CD4-positive, alpha-beta T cell treated with Interleukin-1 beta for 1 hour (primary cell): Measurements from ENCODE around the gene ETFB.

Experiments
- DNase-seq, 2 donors: peaks; one replicate each; pipeline ENCODE4 v3.0.0-alpha.2; 2020 to 2022

ETFB gene

GRCh38 chr19:51372649-51373504 lies 6.7 kb upstream of the ETFB start, which contains the start of gene NKG7:
TSS of gene NKG7 (minus strand) at chr19:51372654. CDS start at chr19:51372535, 119 bp downstream.
- peak; percentile 78 to 82 for DNase-seq

GRCh38 chr19:51372021-51372648 lies 5.9 kb upstream of the ETFB start:
- no peak for DNase-seq

- DNase-seq: no peak
These were observed 5.0 kb upstream of the ETFB start for GRCh38 chr19:51371186-51371690.

DNA sequence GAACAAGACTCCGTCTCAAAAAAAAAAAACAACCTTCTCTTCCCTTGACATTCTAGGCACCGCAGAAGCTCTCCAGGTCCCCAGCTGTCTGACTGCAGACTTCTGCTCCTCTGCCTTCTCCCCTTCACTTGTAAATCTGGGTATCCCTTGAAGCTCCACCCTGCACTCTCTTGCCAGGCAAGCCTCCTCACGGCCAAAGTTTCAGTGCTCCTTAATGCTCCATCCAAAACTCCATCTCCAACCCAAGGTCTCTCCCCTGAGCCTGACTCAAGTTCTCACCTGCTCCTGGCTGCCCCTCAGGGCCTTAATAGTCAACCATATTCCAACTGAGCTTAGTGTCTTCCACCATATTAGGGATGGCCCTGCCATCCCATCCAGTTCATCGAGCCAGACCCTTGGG lies 4.0 kb upstream of the ETFB start:
- DNase-seq: no peak

DNA sequence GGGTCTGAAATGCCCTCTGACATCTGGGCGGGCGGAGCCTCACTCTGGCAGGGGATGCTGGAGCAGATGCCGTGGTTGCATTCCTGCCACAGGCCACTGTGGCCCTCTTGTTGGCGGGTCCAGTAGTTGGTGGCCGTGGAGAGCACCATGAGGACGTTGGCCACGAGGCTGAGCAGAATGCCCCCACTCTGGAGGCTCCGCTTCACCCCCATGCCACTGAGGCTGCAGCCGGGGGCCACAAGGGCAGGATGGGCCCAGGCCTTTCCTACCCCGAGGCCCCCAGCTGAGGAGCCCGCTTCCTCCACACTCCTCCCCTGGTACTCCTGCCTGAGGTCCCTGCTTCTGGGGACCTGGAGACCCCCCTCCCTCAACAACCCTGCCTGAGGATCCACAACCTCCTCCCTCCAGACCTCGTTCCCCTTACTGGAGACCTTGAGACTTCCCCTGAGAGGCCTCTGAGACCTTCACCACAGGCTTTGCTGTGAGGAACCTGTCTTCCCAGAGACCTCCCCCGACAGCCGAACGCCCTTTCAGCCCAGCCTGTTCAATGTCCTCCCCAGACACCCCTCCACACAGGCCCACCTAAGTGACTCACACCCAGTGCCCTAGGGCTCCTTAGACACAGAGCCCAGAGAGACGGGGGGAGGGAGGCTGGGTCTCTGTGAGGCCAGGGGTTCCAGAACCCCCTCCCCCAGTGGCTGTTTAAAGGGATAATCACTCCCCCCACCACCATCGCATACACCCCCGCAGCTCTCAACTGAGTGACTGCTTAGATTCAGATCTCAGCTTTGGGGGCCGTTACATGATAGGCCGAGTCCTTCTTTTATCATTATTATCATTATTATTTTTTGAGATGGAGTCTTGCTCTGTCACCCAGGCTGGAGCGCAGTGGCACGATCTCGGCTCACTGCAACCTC lies 2.4 kb upstream of the ETFB start, which contains the start of gene CLDND2:
Gene CLDND2 (minus strand): TSS at position 638 of the 917 bp plus-strand sequence. CDS start 426 bp downstream, at position 212.
- DNase-seq: peak in 1 of 2 donors; percentile 36

DNA sequence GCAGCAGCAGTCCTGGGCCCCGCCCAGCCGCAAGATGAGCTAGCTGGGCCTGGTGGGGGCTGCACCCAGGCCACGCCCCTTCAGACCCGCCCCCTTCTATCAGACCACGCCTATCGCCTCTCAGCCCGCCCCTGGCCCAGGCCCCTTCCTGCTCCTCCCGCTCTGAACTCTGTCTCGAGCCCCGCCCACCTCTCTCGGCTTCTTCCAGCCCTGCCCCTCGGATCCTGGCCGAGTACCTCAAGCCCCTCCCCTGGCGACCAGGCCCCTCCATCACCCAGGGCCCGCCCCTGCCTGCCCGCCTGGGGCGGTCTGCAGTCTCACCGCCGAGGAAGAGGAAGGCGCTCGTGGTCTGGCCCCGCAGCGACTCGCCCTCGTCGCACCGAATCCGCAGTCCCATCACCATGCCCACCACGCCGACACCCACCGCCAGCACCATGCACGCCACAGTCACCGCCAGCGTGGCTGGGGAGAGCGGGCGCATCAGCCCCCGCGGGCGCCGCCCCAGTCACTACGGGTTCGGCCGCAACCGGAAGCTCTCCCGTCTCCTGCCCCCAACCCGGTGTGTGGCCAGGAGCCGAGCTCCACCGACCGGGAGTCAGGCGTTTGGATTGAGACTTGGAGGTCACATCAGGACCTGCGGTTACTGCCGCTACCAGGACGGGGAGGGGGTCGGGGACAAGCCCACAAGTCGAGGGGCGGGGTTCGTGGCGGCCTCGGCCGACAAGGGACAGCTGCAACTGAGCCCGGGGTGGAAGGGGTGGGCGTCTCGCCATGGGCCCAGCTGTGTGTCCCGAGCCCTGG lies 1.6 kb upstream of the ETFB start:
- DNase-seq: peak; percentile 97

GRCh38 chr19:51367255-51367564 lies 1.0 kb upstream of the ETFB start:
- DNase-seq: no peak

DNA sequence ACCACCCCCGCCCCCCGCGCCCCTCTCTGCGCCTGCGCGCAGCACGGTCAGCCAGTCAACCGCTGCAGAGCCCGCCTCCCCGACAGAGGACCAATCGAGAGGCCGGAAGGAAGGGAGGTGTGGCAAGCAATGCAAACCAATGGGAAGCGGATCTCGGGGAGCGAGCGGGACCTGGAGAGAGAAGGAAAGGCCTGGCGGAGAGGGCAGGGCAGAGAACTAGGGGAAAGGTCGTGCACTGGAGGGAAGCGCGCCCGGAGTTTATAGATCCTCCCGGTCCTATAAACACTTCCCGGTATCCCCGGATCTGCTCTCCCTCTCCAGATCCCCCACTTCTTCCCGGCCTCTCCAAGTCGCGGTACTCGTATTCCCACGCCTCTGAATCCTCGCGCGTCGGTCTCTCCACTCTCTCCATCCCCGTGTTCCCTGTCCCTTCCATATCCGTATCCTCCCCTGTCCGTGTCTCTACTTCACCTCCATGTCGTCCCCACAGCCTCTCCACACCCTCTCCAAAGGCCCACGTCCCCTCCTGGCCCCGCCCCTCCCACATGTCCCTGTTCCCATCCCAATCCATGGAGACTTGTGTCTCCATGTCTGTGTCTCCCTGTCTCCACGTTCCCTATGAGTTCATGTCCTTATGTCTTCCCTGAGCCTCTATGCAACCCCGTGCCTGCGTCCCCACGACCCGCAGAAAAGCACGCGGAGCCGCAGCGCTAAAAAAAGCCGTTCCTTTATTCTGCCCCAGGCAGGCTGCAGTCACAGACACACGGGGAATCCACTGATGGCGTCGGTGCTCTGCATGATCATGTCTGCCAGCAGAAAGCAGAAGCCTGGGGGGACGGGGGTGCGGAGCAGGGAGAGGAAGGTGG lies 434 bp upstream of the ETFB start:
- DNase-seq: peak; percentile 94 to 95

DNA sequence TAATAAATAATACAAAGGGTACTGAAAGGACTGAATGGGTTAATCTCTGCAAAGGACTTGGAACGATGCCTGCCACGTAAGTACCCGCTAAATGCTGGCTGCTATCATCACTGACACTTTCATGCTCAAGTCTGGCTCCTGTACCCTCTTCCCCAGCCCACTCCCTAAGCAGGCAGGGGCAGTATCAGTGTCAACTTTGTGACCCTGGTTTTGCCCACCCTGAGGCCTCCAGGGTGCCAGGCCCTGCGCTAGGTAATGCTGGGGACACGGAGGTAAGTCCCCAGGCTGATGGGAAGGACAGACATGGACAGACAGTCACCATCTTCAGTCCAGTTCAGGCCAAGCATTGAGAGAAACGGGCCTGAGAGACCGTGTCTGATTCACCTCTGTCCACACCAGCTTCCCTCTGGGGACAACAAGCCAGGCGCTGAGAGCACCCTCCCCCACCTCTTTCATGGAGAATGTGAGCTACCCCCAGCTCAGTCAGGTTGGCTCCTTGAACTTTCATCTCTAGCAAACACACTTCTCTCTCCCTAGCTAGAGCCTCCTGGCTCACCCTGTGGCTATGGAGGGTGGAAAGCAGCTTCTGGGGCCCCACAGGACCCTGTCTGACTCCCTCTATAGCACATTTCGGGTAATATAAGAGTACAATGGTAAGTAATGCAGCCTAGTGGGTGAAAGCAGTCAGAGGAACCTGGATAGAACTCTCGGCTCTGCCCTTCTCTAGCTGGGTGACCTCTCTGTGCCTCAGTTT lies 800 bp downstream of the ETFB start:
- peak in 1 of 2 donors; percentile 20 for DNase-seq

GRCh38 chr19:51364200-51365106 lies 1.7 kb downstream of the ETFB start:
- no peak for DNase-seq

DNA sequence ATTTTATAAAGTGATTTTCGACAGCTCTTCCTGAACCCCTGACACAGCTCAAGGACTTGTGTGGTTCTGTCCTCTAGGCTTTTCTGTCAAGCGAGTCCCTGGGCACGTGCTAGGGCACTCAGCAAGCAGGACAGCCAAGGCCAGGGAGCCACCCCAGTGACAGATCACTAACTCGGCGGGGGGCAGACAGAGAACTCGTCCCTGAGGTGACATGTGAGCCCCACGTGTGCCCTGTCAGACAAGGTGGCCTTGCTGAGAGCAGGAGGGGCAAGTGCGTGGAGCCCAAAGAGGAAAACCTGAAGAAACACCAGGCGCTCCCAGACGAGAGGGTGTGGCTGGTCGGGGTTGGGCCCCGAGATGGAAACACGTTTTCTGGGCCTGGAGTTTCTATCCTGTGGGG lies 4.9 kb downstream of the ETFB start:
- DNase-seq: no peak

GRCh38 chr19:51359294-51359693 lies 6.9 kb downstream of the ETFB start:
- DNase-seq: no peak

DNA sequence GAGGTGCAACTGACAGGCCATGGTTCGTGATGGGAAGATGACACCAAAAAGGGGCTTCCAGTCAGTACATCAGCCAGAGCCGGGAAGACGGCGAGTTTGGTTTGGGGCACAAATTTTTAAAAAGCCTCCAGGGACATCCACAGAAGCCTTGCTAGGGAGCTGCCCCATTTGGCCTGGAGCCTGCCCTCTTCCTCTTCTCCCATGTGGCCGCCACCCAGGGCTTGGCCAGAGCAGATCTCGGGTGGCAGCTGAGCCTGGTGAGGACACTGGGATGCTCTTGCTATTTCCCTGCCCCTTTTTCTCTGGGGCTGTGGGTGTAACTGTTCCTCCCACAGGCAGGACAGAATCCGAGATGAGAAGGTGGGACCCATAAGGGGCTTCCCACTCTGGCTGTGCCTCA lies 8.2 kb downstream of the ETFB start:
- DNase-seq: no peak

DNA sequence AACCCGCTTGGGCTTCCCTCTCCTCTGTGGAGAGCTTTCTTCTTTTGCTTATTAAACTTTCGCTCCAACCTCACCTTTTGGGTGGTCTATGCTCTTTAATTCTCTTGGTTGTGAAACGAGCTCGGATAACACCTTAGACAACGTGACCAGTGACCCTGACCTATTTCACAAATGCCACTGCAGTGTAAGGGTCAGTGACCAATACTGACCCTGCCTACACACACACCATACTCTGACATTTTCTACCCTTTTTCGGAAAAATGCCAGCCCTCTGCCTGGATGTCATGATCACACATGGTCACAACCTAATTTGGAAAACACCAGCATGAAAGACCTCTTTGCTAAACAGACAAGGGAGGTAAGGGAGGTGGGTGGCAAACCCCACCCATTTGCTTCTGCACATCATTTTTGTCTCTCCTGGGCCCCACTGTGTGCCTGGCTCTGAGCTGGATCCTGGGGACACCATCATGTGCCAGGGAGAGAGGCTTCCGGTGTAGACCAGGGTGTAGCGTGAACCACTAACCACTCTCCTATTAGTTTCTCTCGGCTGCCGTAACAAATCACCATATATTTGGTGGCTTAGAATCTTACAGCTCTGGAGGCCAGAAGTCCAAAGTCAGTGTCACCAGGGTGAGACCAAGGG lies 9.9 kb downstream of the ETFB start:
- no peak for DNase-seq

DNA sequence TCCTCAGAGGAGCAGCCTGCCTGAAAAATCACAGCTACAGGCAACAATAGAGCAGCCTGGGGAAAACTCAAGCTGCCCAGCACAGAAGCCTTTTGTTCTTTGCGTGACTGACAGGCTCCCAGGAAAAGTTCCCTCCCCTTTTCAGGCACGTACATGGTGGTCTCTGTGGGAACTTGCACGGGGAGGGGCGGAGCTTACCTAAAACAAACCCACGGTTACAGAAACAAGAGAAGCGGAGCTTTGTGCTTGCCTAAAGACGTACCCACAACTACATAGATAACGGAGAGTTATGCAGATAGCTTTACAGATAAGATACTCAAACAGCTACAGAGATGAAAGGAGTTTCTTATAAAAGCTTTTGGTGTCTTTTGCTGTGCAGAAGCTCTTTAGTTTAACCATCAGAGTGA lies 11.4 kb downstream of the ETFB start:
- peak; percentile 26 to 41 for DNase-seq

DNA sequence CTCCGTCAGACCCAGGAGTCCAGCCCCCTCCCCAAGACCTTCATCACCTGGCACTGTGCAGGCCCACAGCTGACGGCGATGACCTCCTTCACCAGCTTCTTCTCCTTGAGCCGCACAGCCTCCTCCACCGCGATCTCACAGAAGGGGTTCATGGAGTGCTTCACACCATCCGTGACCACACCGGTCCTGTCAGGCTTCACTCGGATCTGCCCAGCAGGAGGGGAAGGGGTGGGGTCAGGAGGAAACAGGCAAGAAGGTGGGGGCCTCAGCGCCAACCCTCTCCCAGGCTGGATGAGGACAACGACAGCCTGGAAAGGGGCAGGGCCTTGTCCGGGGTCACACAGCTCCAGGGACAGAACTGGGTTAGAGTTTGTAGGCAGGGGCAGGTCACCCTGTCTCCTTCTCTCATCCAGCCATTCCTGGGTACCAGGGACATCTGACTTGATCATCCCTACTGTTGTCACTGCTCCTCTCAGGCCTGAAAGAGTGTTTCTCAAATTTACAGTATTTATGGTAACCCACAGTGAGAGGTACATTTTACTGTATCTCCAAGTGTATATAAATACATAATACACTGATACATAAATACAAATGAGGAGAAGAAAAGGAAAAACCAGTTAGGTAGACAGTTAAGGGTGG lies 12.0 kb downstream of the ETFB start:
- no peak for DNase-seq

DNA sequence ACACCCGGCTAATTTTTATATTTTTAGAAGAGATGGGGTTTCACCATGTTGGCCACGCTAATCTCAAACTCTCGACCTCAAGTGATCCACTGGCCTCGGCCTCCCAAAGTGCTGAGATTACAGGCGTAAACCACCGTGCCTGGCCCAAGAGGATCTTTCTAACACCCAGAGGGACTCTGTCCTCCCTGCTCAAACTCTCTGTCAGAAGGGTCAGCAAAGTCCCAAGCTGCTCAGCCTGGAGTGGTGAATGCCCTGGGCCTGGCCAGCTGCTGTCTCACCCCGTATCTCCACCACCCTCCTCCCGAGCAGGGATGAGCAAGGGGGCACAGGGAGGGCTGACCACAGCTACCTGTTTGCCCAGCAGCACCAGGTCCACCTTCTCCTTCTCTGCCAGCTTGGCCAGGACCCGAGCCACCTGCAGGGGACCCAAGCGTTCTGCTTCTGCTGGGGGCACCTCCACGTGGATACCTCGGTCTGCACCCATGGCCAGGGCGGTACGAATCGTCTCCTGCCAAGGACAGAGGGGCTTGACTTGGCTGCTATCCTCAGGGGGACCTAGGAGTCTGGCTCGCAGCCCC lies 13.3 kb downstream of the ETFB start:
- DNase-seq: no peak
